22Rv1 (cell line): Measurements from ENCODE around the gene PUM2.

ENCODE experiments used
- ZFX ChIP-seq: fragments of 450-650 bp; IDR thresholded peaks from 2 replicates; pipeline ENCODE4 v1.6.1; 2017; ENCODE audit warnings: antibody characterized with exemption, borderline replicate concordance
- TF ChIP-seq, protein P1 (sequence below): fragments of 450-650 bp; IDR thresholded peaks from 2 replicates; pipeline ENCODE4 v1.5.1; 2017; ENCODE audit warnings: mild to moderate bottlenecking

DNA sequence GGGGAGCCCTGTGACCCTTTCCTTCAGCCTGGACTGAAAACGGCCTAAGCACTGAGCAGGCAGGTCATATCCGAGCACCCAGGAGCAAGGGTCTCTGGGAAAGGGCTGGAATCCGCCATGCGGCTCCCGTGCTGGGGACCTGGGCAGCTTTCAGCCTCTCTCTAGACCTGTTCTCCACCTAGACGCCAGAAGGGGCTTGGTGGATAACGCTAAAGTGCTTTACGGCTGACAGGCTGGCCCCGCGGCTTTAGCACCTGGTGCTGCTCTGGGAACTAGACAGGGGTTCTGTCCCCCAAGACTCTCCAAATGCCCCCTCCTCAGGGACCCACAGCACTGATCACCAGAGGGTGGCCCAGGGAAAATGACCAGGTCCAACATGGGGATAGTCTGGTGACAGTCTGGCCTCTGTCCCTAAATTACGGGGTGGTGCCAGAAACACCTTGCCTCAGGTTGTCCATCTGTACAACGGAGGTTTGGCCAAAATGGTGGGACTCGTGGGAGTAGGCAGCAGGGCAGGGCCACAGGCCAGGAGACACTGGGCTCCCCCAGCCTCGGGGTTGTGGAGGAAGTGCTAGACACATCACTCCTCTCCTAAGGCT, 138.7 kb downstream of the PUM2 start:
- TF ChIP-seq, protein P1, sequence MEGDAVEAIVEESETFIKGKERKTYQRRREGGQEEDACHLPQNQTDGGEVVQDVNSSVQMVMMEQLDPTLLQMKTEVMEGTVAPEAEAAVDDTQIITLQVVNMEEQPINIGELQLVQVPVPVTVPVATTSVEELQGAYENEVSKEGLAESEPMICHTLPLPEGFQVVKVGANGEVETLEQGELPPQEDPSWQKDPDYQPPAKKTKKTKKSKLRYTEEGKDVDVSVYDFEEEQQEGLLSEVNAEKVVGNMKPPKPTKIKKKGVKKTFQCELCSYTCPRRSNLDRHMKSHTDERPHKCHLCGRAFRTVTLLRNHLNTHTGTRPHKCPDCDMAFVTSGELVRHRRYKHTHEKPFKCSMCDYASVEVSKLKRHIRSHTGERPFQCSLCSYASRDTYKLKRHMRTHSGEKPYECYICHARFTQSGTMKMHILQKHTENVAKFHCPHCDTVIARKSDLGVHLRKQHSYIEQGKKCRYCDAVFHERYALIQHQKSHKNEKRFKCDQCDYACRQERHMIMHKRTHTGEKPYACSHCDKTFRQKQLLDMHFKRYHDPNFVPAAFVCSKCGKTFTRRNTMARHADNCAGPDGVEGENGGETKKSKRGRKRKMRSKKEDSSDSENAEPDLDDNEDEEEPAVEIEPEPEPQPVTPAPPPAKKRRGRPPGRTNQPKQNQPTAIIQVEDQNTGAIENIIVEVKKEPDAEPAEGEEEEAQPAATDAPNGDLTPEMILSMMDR, result no peak
- TF ChIP-seq ZFX, result no peak
